ENCODE results near the gene ETFB. TPM values are rescaled to one million over a fixed set of nuclear protein-coding genes. Genes with fewer than 3 reads are reported as not detected.

Gene ETFB
- total RNA-seq, 3 donors from 2014 or later: 65.8 to 74.9 (median 73.3) TPM

- Mint-ChIP-seq H3K9me3 (no peaks in the 10 kb centered on the region), H3K4me3 (peak overlapping the region; percentile 98), H3K4me1 (ENCODE audit: low read depth) (peaks cover 68% of the 10 kb centered on the region), H3K27me3 (ENCODE audit: low read depth) (no peaks in the 10 kb centered on the region), H3K36me3 (ENCODE audit: insufficient read depth) (no peaks in the 10 kb centered on the region)
- DNase-seq (no peak), ATAC-seq (no peak)
Observed at GRCh38 chr19:51367255-51367564, 1.0 kb upstream of the ETFB start.

- DNase-seq (peak; percentile 87), ATAC-seq (peak; percentile 64 to 71)
- Mint-ChIP-seq H3K4me1 (ENCODE audit: low read depth) (peaks cover 67% of the 10 kb centered on the region), H3K4me3 (peak overlapping the region; percentile 98), H3K27me3 (ENCODE audit: low read depth) (no peaks in the 10 kb centered on the region), H3K36me3 (ENCODE audit: insufficient read depth) (no peaks in the 10 kb centered on the region), H3K9me3 (no peaks in the 10 kb centered on the region)
Observed at GRCh38 chr19:51366389-51367254, 434 bp upstream of the ETFB start.

GRCh38 chr19:51365211-51365964 lies 800 bp downstream of the ETFB start:
- Mint-ChIP-seq H3K4me1 (ENCODE audit: low read depth) (peaks cover 55% of the 10 kb centered on the region), H3K27me3 (ENCODE audit: low read depth) (no peaks in the 10 kb centered on the region), H3K36me3 (ENCODE audit: insufficient read depth) (no peaks in the 10 kb centered on the region), H3K9me3 (no peaks in the 10 kb centered on the region), H3K4me3 (peak overlapping the region; percentile 98)
- ATAC-seq (no peak), DNase-seq (no peak)

- DNase-seq (no peak), ATAC-seq (no peak)
- H3K27me3 Mint-ChIP-seq (ENCODE audit: low read depth): no peaks in the 10 kb centered on the region
- H3K4me1 Mint-ChIP-seq (ENCODE audit: low read depth): peaks cover 51% of the 10 kb centered on the region
- H3K36me3 Mint-ChIP-seq (ENCODE audit: insufficient read depth): no peaks in the 10 kb centered on the region
- peak overlapping the region; percentile 68 for H3K4me3 Mint-ChIP-seq
- H3K9me3 Mint-ChIP-seq: no peaks in the 10 kb centered on the region
Observed at GRCh38 chr19:51364200-51365106, 1.7 kb downstream of the ETFB start.

- DNase-seq: no peak
- Mint-ChIP-seq H3K36me3 (ENCODE audit: insufficient read depth) (peaks cover 2% of the 10 kb centered on the region), H3K27me3 (ENCODE audit: low read depth) (no peaks in the 10 kb centered on the region), H3K4me1 (ENCODE audit: low read depth) (peaks cover 42% of the 10 kb centered on the region), H3K4me3 (no peak overlapping the region), H3K9me3 (no peaks in the 10 kb centered on the region)
- ATAC-seq: no peak
Observed at GRCh38 chr19:51361239-51361638, 4.9 kb downstream of the ETFB start.

- Mint-ChIP-seq H3K9me3 (no peaks in the 10 kb centered on the region), H3K4me1 (ENCODE audit: low read depth) (peaks cover 44% of the 10 kb centered on the region), H3K4me3 (no peak overlapping the region), H3K27me3 (ENCODE audit: low read depth) (no peaks in the 10 kb centered on the region), H3K36me3 (ENCODE audit: insufficient read depth) (peaks cover 2% of the 10 kb centered on the region)
- no peak for ATAC-seq
- no peak for DNase-seq
Observed at GRCh38 chr19:51359294-51359693, 6.9 kb downstream of the ETFB start.

- peaks cover 2% of the 10 kb centered on the region for H3K36me3 Mint-ChIP-seq (ENCODE audit: insufficient read depth)
- no peak overlapping the region for H3K4me3 Mint-ChIP-seq
- H3K27me3 Mint-ChIP-seq (ENCODE audit: low read depth): no peaks in the 10 kb centered on the region
- H3K9me3 Mint-ChIP-seq: no peaks in the 10 kb centered on the region
- ATAC-seq (no peak), DNase-seq (no peak)
- peaks cover 36% of the 10 kb centered on the region for H3K4me1 Mint-ChIP-seq (ENCODE audit: low read depth)
Observed at GRCh38 chr19:51357952-51358351, 8.2 kb downstream of the ETFB start.

GRCh38 chr19:51356159-51356801 lies 9.9 kb downstream of the ETFB start:
- no peak for DNase-seq
- no peak for ATAC-seq
- Mint-ChIP-seq H3K27me3 (ENCODE audit: low read depth) (no peaks in the 10 kb centered on the region), H3K4me1 (ENCODE audit: low read depth) (peaks cover 24% of the 10 kb centered on the region), H3K4me3 (no peak overlapping the region), H3K36me3 (ENCODE audit: insufficient read depth) (peaks cover 12% of the 10 kb centered on the region), H3K9me3 (no peaks in the 10 kb centered on the region)

GRCh38 chr19:51354742-51355148 lies 11.4 kb downstream of the ETFB start:
- Mint-ChIP-seq H3K36me3 (ENCODE audit: insufficient read depth) (peaks cover 23% of the 10 kb centered on the region), H3K27me3 (ENCODE audit: low read depth) (no peaks in the 10 kb centered on the region), H3K4me3 (no peak overlapping the region), H3K9me3 (no peaks in the 10 kb centered on the region), H3K4me1 (ENCODE audit: low read depth) (peaks cover 24% of the 10 kb centered on the region)
- DNase-seq (no peak), ATAC-seq (peak; percentile 66 to 91)

- DNase-seq (no peak), ATAC-seq (no peak)
- Mint-ChIP-seq H3K36me3 (ENCODE audit: insufficient read depth) (peaks cover 23% of the 10 kb centered on the region), H3K9me3 (no peaks in the 10 kb centered on the region), H3K27me3 (ENCODE audit: low read depth) (no peaks in the 10 kb centered on the region), H3K4me3 (no peak overlapping the region), H3K4me1 (ENCODE audit: low read depth) (peaks cover 23% of the 10 kb centered on the region)
Observed at GRCh38 chr19:51354103-51354741, 12.0 kb downstream of the ETFB start.

- DNase-seq (no peak), ATAC-seq (no peak)
Observed at GRCh38 chr19:51352783-51353360, 13.3 kb downstream of the ETFB start.

GRCh38 chr19:51351266-51351990 lies 14.8 kb downstream of the ETFB start:
- H3K27me3 Mint-ChIP-seq (ENCODE audit: low read depth): no peaks in the 10 kb centered on the region
- no peak for DNase-seq
- H3K9me3 Mint-ChIP-seq: no peaks in the 10 kb centered on the region
- ATAC-seq: no peak
- peaks cover 29% of the 10 kb centered on the region for H3K36me3 Mint-ChIP-seq (ENCODE audit: insufficient read depth)
- H3K4me1 Mint-ChIP-seq (ENCODE audit: low read depth): peaks cover 20% of the 10 kb centered on the region
- H3K4me3 Mint-ChIP-seq: no peak overlapping the region

More at GRCh38 chr19:51352783-51353360, 13.3 kb downstream of the ETFB start:
- no peaks in the 10 kb centered on the region for H3K27me3 Mint-ChIP-seq (ENCODE audit: low read depth)
- peaks cover 23% of the 10 kb centered on the region for H3K4me1 Mint-ChIP-seq (ENCODE audit: low read depth)
- H3K36me3 Mint-ChIP-seq (ENCODE audit: insufficient read depth): peaks cover 23% of the 10 kb centered on the region
- H3K4me3 Mint-ChIP-seq: no peak overlapping the region
- no peaks in the 10 kb centered on the region for H3K9me3 Mint-ChIP-seq

Measured in activated T-cell treated with anti-CD3 and anti-CD28 coated beads, Interleukin-2, amount 50 U/mL, for 4 hours (primary cell).